ENCODE data around the gene UBP1. TPM values are rescaled to one million over a fixed set of nuclear protein-coding genes. Genes with fewer than 3 reads are reported as not detected.

The UBP1 gene
- total and polyA plus RNA-seq, 2 donors (not counting 1 experiment from before 2014, with no cell fraction given), result 50.7 to 75.4 TPM

- H3K36me3 ChIP-seq (replicated peaks in 1 of 2; ENCODE audit: control extremely low read depth in 1 of 2, control insufficient read depth in 1 of 2, extremely low read depth in 1 of 2, insufficient read depth in 2 of 2, low read length in 1 of 2), result no peaks in the 10 kb centered on the region
Measured at GRCh38 chr3:33458446-33458845, 18.2 kb upstream of the UBP1 start.

GRCh38 chr3:33456756-33457155, 16.6 kb upstream of the UBP1 start:
- ChIA-PET POLR2A (interaction anchor here (0.7 kb wide), 1 partner anchor 411 kb away, joined by 3 read pairs; no protein-coding TSS in a partner anchor), CTCF (no interaction called here)
- ATAC-seq (ENCODE audit: low read depth), result no peak
- Mint-ChIP-seq H3K4me1 (no peaks in the 10 kb centered on the region), H3K27me3 (no peaks in the 10 kb centered on the region), H3K27ac (no peak overlapping the region), H3K4me3 (no peak overlapping the region), H3K9me3 (ENCODE audit: insufficient read depth) (peaks cover 13% of the 10 kb centered on the region)
- H3K4me3 ChIP-seq (ENCODE audit: control extremely low read depth in 1 of 5, extremely low read depth in 1 of 5, insufficient read depth in 1 of 5, low read depth in 2 of 5, low read length in 4 of 5), result no peak overlapping the region
- H3K9ac ChIP-seq (ENCODE audit: low read length), result no peak overlapping the region
- WGBS (ENCODE audit: insufficient coverage), result 83% methylated on average over 2 of the region's 2 CpGs
- no peak overlapping the region for H2AFZ ChIP-seq (ENCODE audit: insufficient read depth, low read depth, low read length, poor library complexity, severe bottlenecking)
- intact Hi-C loops (cut with micrococcal nuclease), result no loop called here
- H3K27ac ChIP-seq (ENCODE audit: low read length in 2 of 2), result no peak overlapping the region
- H3K79me2 ChIP-seq (ENCODE audit: control insufficient read depth, insufficient read depth, low read length), result no peaks in the 10 kb centered on the region
- peaks cover 3 to 44% (median 12%) of the 10 kb centered on the region in 3 donors for H3K9me3 ChIP-seq (ENCODE audit: control extremely low read depth in 1 of 3, control insufficient read depth in 2 of 3, insufficient read depth in 1 of 3, low read length in 2 of 3)
- no peak for TF ChIP-seq EZH2 (IDR thresholded peaks at IDR 0.05; ENCODE audit: borderline replicate concordance, insufficient read depth, low read depth, low read length, poor library complexity, severe bottlenecking)
- no peak for TF ChIP-seq CTCF (IDR thresholded peaks at IDR 0.05)
- H3K4me2 ChIP-seq (replicated peaks; ENCODE audit: low read depth, low read length, poor library complexity, severe bottlenecking), result no peak overlapping the region
- no peaks in the 10 kb centered on the region for H3K36me3 ChIP-seq (replicated peaks in 1 of 2; ENCODE audit: control extremely low read depth in 1 of 2, control insufficient read depth in 1 of 2, extremely low read depth in 1 of 2, insufficient read depth in 2 of 2, low read length in 1 of 2)
- H3K4me1 ChIP-seq (ENCODE audit: control insufficient read depth in 2 of 2, insufficient read depth in 2 of 2, low read length in 2 of 2), result no peaks in the 10 kb centered on the region
- no peak for DNase-seq
- no peaks in the 10 kb centered on the region for H3K27me3 ChIP-seq (replicated peaks in 1 of 4; ENCODE audit: control extremely low read depth in 1 of 4, control insufficient read depth in 3 of 4, insufficient read depth in 4 of 4, low read length in 3 of 4)
- H4K20me1 ChIP-seq (ENCODE audit: control insufficient read depth, insufficient read depth, low read length, poor library complexity, severe bottlenecking), result no peaks in the 10 kb centered on the region

More at GRCh38 chr3:33458446-33458845, 18.2 kb upstream of the UBP1 start:
- Histone ChIP-seq H3K9ac (ENCODE audit: low read length) (no peak overlapping the region), H3K79me2 (ENCODE audit: control insufficient read depth, insufficient read depth, low read length) (no peaks in the 10 kb centered on the region), H3K27me3 (replicated peaks in 1 of 4; ENCODE audit: control extremely low read depth in 1 of 4, control insufficient read depth in 3 of 4, insufficient read depth in 4 of 4, low read length in 3 of 4) (no peaks in the 10 kb centered on the region), H2AFZ (ENCODE audit: insufficient read depth, low read depth, low read length, poor library complexity, severe bottlenecking) (no peak overlapping the region), H3K9me3 (ENCODE audit: control extremely low read depth in 1 of 3, control insufficient read depth in 2 of 3, insufficient read depth in 1 of 3, low read length in 2 of 3) (peaks cover 5 to 42% (median 12%) of the 10 kb centered on the region in 3 donors), H3K4me3 (ENCODE audit: control extremely low read depth in 1 of 5, extremely low read depth in 1 of 5, insufficient read depth in 1 of 5, low read depth in 2 of 5, low read length in 4 of 5) (no peak overlapping the region), H3K4me2 (replicated peaks; ENCODE audit: low read depth, low read length, poor library complexity, severe bottlenecking) (no peak overlapping the region), H3K4me1 (ENCODE audit: control insufficient read depth in 2 of 2, insufficient read depth in 2 of 2, low read length in 2 of 2) (no peaks in the 10 kb centered on the region), H4K20me1 (ENCODE audit: control insufficient read depth, insufficient read depth, low read length, poor library complexity, severe bottlenecking) (no peaks in the 10 kb centered on the region), H3K27ac (ENCODE audit: low read length in 2 of 2) (no peak overlapping the region)
- Mint-ChIP-seq H3K27me3 (no peaks in the 10 kb centered on the region), H3K4me1 (no peaks in the 10 kb centered on the region), H3K9me3 (ENCODE audit: insufficient read depth) (peaks cover 13% of the 10 kb centered on the region), H3K27ac (no peak overlapping the region), H3K4me3 (no peak overlapping the region)
- ATAC-seq (ENCODE audit: low read depth) (no peak), DNase-seq (no peak)
- TF ChIP-seq CTCF (IDR thresholded peaks at IDR 0.05), result no peak
- no peak for TF ChIP-seq EZH2 (IDR thresholded peaks at IDR 0.05; ENCODE audit: borderline replicate concordance, insufficient read depth, low read depth, low read length, poor library complexity, severe bottlenecking)
- POLR2A ChIA-PET, result no interaction called here
- CTCF ChIA-PET, result interaction anchor here (0.6 kb wide), 1 partner anchor 104 kb away, joined by 3 read pairs; no protein-coding TSS in a partner anchor
- intact Hi-C loops (cut with micrococcal nuclease), result no loop called here
- WGBS (ENCODE audit: insufficient coverage), result 96% methylated on average over 2 of the region's 3 CpGs
